B cell (primary cell): ENCODE data around the gene RAN. TPM values are rescaled to one million over a fixed set of nuclear protein-coding genes. Genes with fewer than 3 reads are reported as not detected.

Experiments used
- ATAC-seq: fragments of 200-7000 bp; cut with Tn5 transposase; one replicate; pipeline ENCODE4 v1.10.0; 2021; ENCODE audit warnings: low read depth, mild to moderate bottlenecking, moderate number of reproducible peaks, moderate library complexity
- CTCF ChIA-PET: fragments of 350-600 bp; sonication (Branson Sonifier 250); formaldehyde crosslinking; loops from one replicate; lab custom pipeline; 2021; ENCODE audit warnings: antibody characterized with exemption, inconsistent platforms; lab: Charles Lee
- POLR2A ChIA-PET: fragments of 350-600 bp; sonication (Branson Sonifier 250); formaldehyde crosslinking; loops from one replicate; lab custom pipeline; 2021; ENCODE audit warnings: antibody characterized with exemption; lab: Charles Lee
- DNase-seq: peaks from one replicate; pipeline ENCODE4 v3.0.0; 2013
- H2AFZ ChIP-seq: 2 replicates; pipeline ENCODE4 v1.6.1; 2012; ENCODE audit warnings: mild to moderate bottlenecking, low read depth, low read length; ENCODE audit not compliant: insufficient read depth, poor library complexity, severe bottlenecking
- H3K27ac ChIP-seq, 2 donors: 1 replicate in 1 of 2; 2 replicates in 1 of 2; pipeline ENCODE4 v1.5.1; 2012 to 2013; ENCODE audit warnings: low read length in 2 of 2, mild to moderate bottlenecking in 2 of 2, moderate library complexity in 1 of 2
- H3K27me3 ChIP-seq, 4 experiments: fragments of 200-600 bp in 1 of 4; sonication (generic) in 1 of 4; replicated peaks in 1 of 4; 1 replicate in 2 of 4; 2 replicates in 2 of 4; pipeline versions ENCODE4 v1.6.1 to v1.7.0; 2013 to 2016; ENCODE audit warnings: low read length in 3 of 4, mild to moderate bottlenecking in 2 of 4, mixed read lengths in 1 of 4, moderate library complexity in 1 of 4; ENCODE audit not compliant: insufficient read depth in 4 of 4, control insufficient read depth in 3 of 4; ENCODE audit errors: control extremely low read depth in 1 of 4
- H3K36me3 ChIP-seq, 2 experiments: replicated peaks in 1 of 2; 1 replicate in 1 of 2; 2 replicates in 1 of 2; pipeline versions ENCODE4 v1.6.1 to v1.7.1; 2013; ENCODE audit warnings: low read length in 1 of 2; ENCODE audit not compliant: insufficient read depth in 2 of 2, control insufficient read depth in 1 of 2; ENCODE audit errors: control extremely low read depth in 1 of 2, extremely low read depth in 1 of 2
- H3K4me1 ChIP-seq, 2 donors: fragments of 200-600 bp in 1 of 2; sonication (generic) in 1 of 2; 1 replicate in 1 of 2; 2 replicates in 1 of 2; pipeline versions ENCODE4 v1.5.1 to v1.6.1; 2013 to 2017; ENCODE audit warnings: low read length in 2 of 2; ENCODE audit not compliant: control insufficient read depth in 2 of 2, insufficient read depth in 2 of 2
- H3K4me2 ChIP-seq: replicated peaks from 2 replicates; pipeline ENCODE3; 2012; ENCODE audit warnings: mild to moderate bottlenecking, low read depth, low read length; ENCODE audit not compliant: poor library complexity, severe bottlenecking
- H3K4me3 ChIP-seq, 5 experiments: fragments of 200-600 bp in 1 of 5; sonication (generic) in 1 of 5; 1 replicate in 3 of 5; 2 replicates in 2 of 5; pipeline versions ENCODE4 v1.5.1 to v1.7.0; 2011 to 2016; ENCODE audit warnings: low read length in 4 of 5, mild to moderate bottlenecking in 4 of 5, low read depth in 2 of 5, control low read depth in 1 of 5, moderate library complexity in 1 of 5; ENCODE audit not compliant: insufficient read depth in 1 of 5; ENCODE audit errors: control extremely low read depth in 1 of 5, extremely low read depth in 1 of 5
- H3K79me2 ChIP-seq: fragments of 200-600 bp; sonication (generic); one replicate; pipeline ENCODE4 v1.6.0; 2016; ENCODE audit warnings: low read length; ENCODE audit not compliant: control insufficient read depth, insufficient read depth
- H3K9ac ChIP-seq: fragments of 200-600 bp; sonication (generic); 2 replicates; pipeline ENCODE4 v1.6.1; 2017; ENCODE audit warnings: mild to moderate bottlenecking, low read length, moderate library complexity
- H3K9me3 ChIP-seq, 3 donors: one replicate each; pipeline versions ENCODE4 v1.6.1 to v1.7.1; 2013; ENCODE audit warnings: low read length in 2 of 3; ENCODE audit not compliant: control insufficient read depth in 2 of 3, insufficient read depth in 1 of 3; ENCODE audit errors: control extremely low read depth in 1 of 3
- H4K20me1 ChIP-seq: 2 replicates; pipeline ENCODE4 v1.6.0; 2012; ENCODE audit warnings: mild to moderate bottlenecking, low read length; ENCODE audit not compliant: insufficient read depth, control insufficient read depth, poor library complexity, severe bottlenecking
- H3K27ac Mint-ChIP-seq: one replicate; pipeline ENCODE4 v1.8.0; 2021; ENCODE audit warnings: mixed read lengths
- H3K27me3 Mint-ChIP-seq: one replicate; pipeline ENCODE4 v1.8.0; 2021; ENCODE audit warnings: mixed read lengths
- H3K4me1 Mint-ChIP-seq: one replicate; pipeline ENCODE4 v1.8.0; 2021; ENCODE audit warnings: mixed read lengths
- H3K4me3 Mint-ChIP-seq: one replicate; pipeline ENCODE4 v1.8.0; 2021; ENCODE audit warnings: mixed read lengths
- H3K9me3 Mint-ChIP-seq: one replicate; pipeline ENCODE4 v1.8.0; 2022; ENCODE audit warnings: mixed read lengths; ENCODE audit not compliant: insufficient read depth
- CTCF ChIP-seq: fragments of 200-600 bp; IDR thresholded peaks from one replicate; pipeline ENCODE4 v1.8.0; 2022; ENCODE audit warnings: antibody characterized with exemption, mild to moderate bottlenecking
- EZH2 ChIP-seq: IDR thresholded peaks from 2 replicates; pipeline ENCODE4 v1.6.1; 2012; ENCODE audit warnings: borderline replicate concordance, low read depth, mild to moderate bottlenecking, moderate library complexity, low read length; ENCODE audit not compliant: insufficient read depth, poor library complexity, severe bottlenecking
- WGBS: methylation state at CpG from one replicate; pipeline ENCODE4 v1.1.5; 2013; ENCODE audit warnings: missing lambda C conversion rate; ENCODE audit not compliant: insufficient coverage; 5-methylcytosine and 5-hydroxymethylcytosine counted together
- intact Hi-C: fragments of 100-400 bp; cut with micrococcal nuclease; formaldehyde crosslinking; loops from one replicate; pipeline ENCODE4 v1.10.0; 2022
- polyA plus RNA-seq: library from polyadenylated mRNA; depleted of rRNA; stranded (reverse); fragments of >200 nt; gene quantifications from 2 replicates; pipeline ENCODE4 v1.2.3, GENCODE V29; 2012
- total RNA-seq, 2 donors: library from RNA; stranded (reverse); fragments of 120-200 nt in 1 of 2; gene quantifications; 1 replicate in 1 of 2; 2 replicates in 1 of 2; pipeline versions ENCODE4 v1.2.3 to v1.2.4, GENCODE V29; 2013 to 2022

The RAN gene
- total and polyA plus RNA-seq, 2 donors (not counting 1 experiment from before 2014, with no cell fraction given), result 298 to 339 TPM

- H3K9ac ChIP-seq, result no peak overlapping the region
- H4K20me1 ChIP-seq, result no peaks in the 10 kb centered on the region
- H3K27me3 ChIP-seq, result peaks cover 0 to 3% (median 0%) of the 10 kb centered on the region in 4 experiments
- no peak overlapping the region for H3K27ac ChIP-seq
- Mint-ChIP-seq H3K27me3 (peaks cover 16% of the 10 kb centered on the region), H3K9me3 (no peaks in the 10 kb centered on the region), H3K4me1 (no peaks in the 10 kb centered on the region), H3K27ac (no peak overlapping the region), H3K4me3 (no peak overlapping the region)
- no peak overlapping the region for H3K4me2 ChIP-seq
- no peaks in the 10 kb centered on the region for H3K4me1 ChIP-seq
- ATAC-seq, result no peak
- TF ChIP-seq CTCF (no peak), EZH2 (no peak)
- ChIA-PET POLR2A (no interaction called here), CTCF (no interaction called here)
- WGBS, result 90% methylated on average over 5 of the region's 7 CpGs
- intact Hi-C loops, result no loop called here
- H3K4me3 ChIP-seq, result no peak overlapping the region
- DNase-seq, result no peak
- H3K9me3 ChIP-seq, result peaks cover 0 to 3% (median 0%) of the 10 kb centered on the region in 3 donors
- no peaks in the 10 kb centered on the region for H3K36me3 ChIP-seq
- no peak overlapping the region for H2AFZ ChIP-seq
- no peaks in the 10 kb centered on the region for H3K79me2 ChIP-seq
Measured at GRCh38 chr12:130849561-130850417, 22.1 kb upstream of the RAN start.

GRCh38 chr12:130850418-130851021, 21.3 kb upstream of the RAN start:
- Histone ChIP-seq H3K79me2 (no peaks in the 10 kb centered on the region), H3K36me3 (no peaks in the 10 kb centered on the region), H3K27ac (no peak overlapping the region), H3K27me3 (peaks cover 0 to 3% (median 0%) of the 10 kb centered on the region in 4 experiments), H3K9ac (no peak overlapping the region), H4K20me1 (no peaks in the 10 kb centered on the region), H3K4me3 (no peak overlapping the region), H3K4me1 (no peaks in the 10 kb centered on the region), H2AFZ (no peak overlapping the region), H3K4me2 (no peak overlapping the region), H3K9me3 (peaks cover 0 to 3% (median 0%) of the 10 kb centered on the region in 3 donors)
- TF ChIP-seq EZH2 (no peak), CTCF (no peak)
- DNase-seq (no peak), ATAC-seq (no peak)
- peaks cover 19% of the 10 kb centered on the region for H3K27me3 Mint-ChIP-seq
- intact Hi-C loops, result no loop called here
- H3K9me3 Mint-ChIP-seq, result no peaks in the 10 kb centered on the region
- no peak overlapping the region for H3K27ac Mint-ChIP-seq
- ChIA-PET CTCF (no interaction called here), POLR2A (no interaction called here)
- H3K4me3 Mint-ChIP-seq, result no peak overlapping the region
- no peaks in the 10 kb centered on the region for H3K4me1 Mint-ChIP-seq
- 91% methylated on average over 9 of the region's 12 CpGs for WGBS
